ENCODE measurements around the gene TRMU. TPM values are rescaled to one million over a fixed set of nuclear protein-coding genes. Genes with fewer than 3 reads are reported as not detected.
"Not testable (repeated sequence)": the region's sequence is repeated elsewhere in the genome, so short reads cannot be mapped to it uniquely, and the experiment has no call there.

Gene TRMU
- total RNA-seq, 2 experiments from 2014 or later = 66.8 to 71.7 TPM

GRCh38 chr22:46312056-46312455 is 23.5 kb upstream of the TRMU start:
- no peak for DNase-seq
- H3K9me3 Mint-ChIP-seq = no peaks in the 10 kb centered on the region
- no peaks in the 10 kb centered on the region for H3K27me3 Mint-ChIP-seq
- H3K4me1 Mint-ChIP-seq = peaks cover 6% of the 10 kb centered on the region
- no peak overlapping the region for H3K4me3 Mint-ChIP-seq
- peaks cover 64% of the 10 kb centered on the region for H3K36me3 Mint-ChIP-seq (ENCODE audit: low read depth)
- CTCF ChIA-PET = interaction anchor here (0.7 to 2.3 kb wide), 5 partner anchors 12 to 359 kb away, joined by 3 to 7 read pairs (median 3); partner anchors contain the start of gene GTSE1
- POLR2A ChIA-PET = interaction anchor here (0.9 to 2.6 kb wide), 2 partner anchors 15 to 191 kb away, joined by 3 to 8 read pairs; no protein-coding TSS in a partner anchor
- no peak overlapping the region for H3K27ac Mint-ChIP-seq

- H3K27me3 Mint-ChIP-seq, H3K27ac Mint-ChIP-seq, H3K9me3 Mint-ChIP-seq, H3K4me1 Mint-ChIP-seq, DNase-seq, H3K4me3 Mint-ChIP-seq: not testable (repeated sequence)
- ChIA-PET CTCF (interaction anchor here (0.7 to 2.3 kb wide), 7 partner anchors 8 to 307 kb away, joined by 3 to 10 read pairs (median 3); partner anchors contain the start of gene TTC38), POLR2A (interaction anchor here (0.6 to 2.6 kb wide), 2 partner anchors 20 to 191 kb away, joined by 3 to 8 read pairs; no protein-coding TSS in a partner anchor)
- peaks cover 67% of the 10 kb centered on the region for H3K36me3 Mint-ChIP-seq (ENCODE audit: low read depth)
Observed at GRCh38 chr22:46312848-46313247, 22.7 kb upstream of the TRMU start.

- Mint-ChIP-seq H3K4me1 (no peaks in the 10 kb centered on the region), H3K27ac (no peak overlapping the region), H3K9me3 (no peaks in the 10 kb centered on the region), H3K4me3 (no peak overlapping the region), H3K36me3 (ENCODE audit: low read depth) (peaks cover 71% of the 10 kb centered on the region), H3K27me3 (no peaks in the 10 kb centered on the region)
- CTCF ChIA-PET = interaction anchor here (0.6 to 2.3 kb wide), 3 partner anchors 19 to 194 kb away, joined by 3 to 16 read pairs (median 8); partner anchors contain the start of gene GTSE1
- DNase-seq = no peak
- POLR2A ChIA-PET = interaction anchor here (0.9 to 1.9 kb wide), 4 partner anchors 10 to 194 kb away, joined by 3 to 4 read pairs (median 4); no protein-coding TSS in a partner anchor
Observed at GRCh38 chr22:46315976-46316375, 19.5 kb upstream of the TRMU start.

- Mint-ChIP-seq H3K27me3 (no peaks in the 10 kb centered on the region), H3K4me3 (no peak overlapping the region), H3K9me3 (no peaks in the 10 kb centered on the region), H3K4me1 (no peaks in the 10 kb centered on the region), H3K27ac (no peak overlapping the region), H3K36me3 (ENCODE audit: low read depth) (peaks cover 81% of the 10 kb centered on the region)
- ChIA-PET CTCF (no interaction called here), POLR2A (interaction anchor here (1.9 kb wide), 1 partner anchor 19 kb away, joined by 4 read pairs; no protein-coding TSS in a partner anchor)
- no peak for DNase-seq
Observed at GRCh38 chr22:46317646-46318045, 17.9 kb upstream of the TRMU start.

- H3K4me3 Mint-ChIP-seq = no peak overlapping the region
- no peak for DNase-seq
- peaks cover 90% of the 10 kb centered on the region for H3K36me3 Mint-ChIP-seq (ENCODE audit: low read depth)
- ChIA-PET CTCF (no interaction called here), POLR2A (interaction anchor here (0.7 kb wide), 1 partner anchor 12 kb away, joined by 3 read pairs; no protein-coding TSS in a partner anchor)
- no peaks in the 10 kb centered on the region for H3K27me3 Mint-ChIP-seq
- H3K4me1 Mint-ChIP-seq = no peaks in the 10 kb centered on the region
- no peaks in the 10 kb centered on the region for H3K9me3 Mint-ChIP-seq
- no peak overlapping the region for H3K27ac Mint-ChIP-seq
Observed at GRCh38 chr22:46318576-46318975, 16.9 kb upstream of the TRMU start.

GRCh38 chr22:46319319-46319718 is 16.2 kb upstream of the TRMU start:
- Mint-ChIP-seq H3K4me3 (no peak overlapping the region), H3K36me3 (ENCODE audit: low read depth) (peaks cover 88% of the 10 kb centered on the region), H3K4me1 (no peaks in the 10 kb centered on the region), H3K27ac (no peak overlapping the region), H3K27me3 (no peaks in the 10 kb centered on the region), H3K9me3 (no peaks in the 10 kb centered on the region)
- POLR2A ChIA-PET = no interaction called here
- DNase-seq = no peak
- CTCF ChIA-PET = no interaction called here

GRCh38 chr22:46320166-46320710 is 15.3 kb upstream of the TRMU start:
- H3K4me1 Mint-ChIP-seq = no peaks in the 10 kb centered on the region
- no peaks in the 10 kb centered on the region for H3K27me3 Mint-ChIP-seq
- ChIA-PET POLR2A (interaction anchor here (1.0 kb wide), 1 partner anchor 24 kb away, joined by 3 read pairs; the partner anchor contains the start of gene GTSE1), CTCF (interaction anchor here (0.6 kb wide), 1 partner anchor 145 kb away, joined by 3 read pairs; no protein-coding TSS in a partner anchor)
- no peaks in the 10 kb centered on the region for H3K9me3 Mint-ChIP-seq
- no peak overlapping the region for H3K27ac Mint-ChIP-seq
- no peak overlapping the region for H3K4me3 Mint-ChIP-seq
- H3K36me3 Mint-ChIP-seq (ENCODE audit: low read depth) = peaks cover 90% of the 10 kb centered on the region
- no peak for DNase-seq

GRCh38 chr22:46320716-46321386 is 14.7 kb upstream of the TRMU start:
- ChIA-PET CTCF (interaction anchor here (0.6 kb wide), 1 partner anchor 146 kb away, joined by 3 read pairs; no protein-coding TSS in a partner anchor), POLR2A (interaction anchor here (1.0 kb wide), 1 partner anchor 24 kb away, joined by 3 read pairs; the partner anchor contains the start of gene GTSE1)
- Mint-ChIP-seq H3K4me1 (no peaks in the 10 kb centered on the region), H3K27ac (no peak overlapping the region), H3K9me3 (no peaks in the 10 kb centered on the region), H3K4me3 (no peak overlapping the region), H3K36me3 (ENCODE audit: low read depth) (peaks cover 87% of the 10 kb centered on the region), H3K27me3 (no peaks in the 10 kb centered on the region)
- no peak for DNase-seq

- CTCF ChIA-PET = no interaction called here
Observed at GRCh38 chr22:46322711-46323110, 12.8 kb upstream of the TRMU start.

GRCh38 chr22:46323162-46323561 is 12.4 kb upstream of the TRMU start:
- H3K27ac Mint-ChIP-seq = no peak overlapping the region
- no peaks in the 10 kb centered on the region for H3K9me3 Mint-ChIP-seq
- ChIA-PET POLR2A (no interaction called here), CTCF (no interaction called here)
- no peaks in the 10 kb centered on the region for H3K27me3 Mint-ChIP-seq
- no peak for DNase-seq
- no peaks in the 10 kb centered on the region for H3K4me1 Mint-ChIP-seq
- no peak overlapping the region for H3K4me3 Mint-ChIP-seq
- peaks cover 76% of the 10 kb centered on the region for H3K36me3 Mint-ChIP-seq (ENCODE audit: low read depth)

More at GRCh38 chr22:46322711-46323110, 12.8 kb upstream of the TRMU start:
- Mint-ChIP-seq H3K27ac (no peak overlapping the region), H3K4me1 (no peaks in the 10 kb centered on the region), H3K27me3 (no peaks in the 10 kb centered on the region), H3K4me3 (no peak overlapping the region), H3K9me3 (no peaks in the 10 kb centered on the region), H3K36me3 (ENCODE audit: low read depth) (peaks cover 76% of the 10 kb centered on the region)
- POLR2A ChIA-PET = no interaction called here
- no peak for DNase-seq

- POLR2A ChIA-PET = interaction anchor here (1.1 to 1.8 kb wide), 2 partner anchors 9 to 11 kb away, joined by 3 to 5 read pairs; partner anchors contain the start of gene TRMU
- H3K4me3 Mint-ChIP-seq = no peak overlapping the region
- no peak for DNase-seq
- H3K4me1 Mint-ChIP-seq = no peaks in the 10 kb centered on the region
- no peak overlapping the region for H3K27ac Mint-ChIP-seq
- no peaks in the 10 kb centered on the region for H3K9me3 Mint-ChIP-seq
- peaks cover 70% of the 10 kb centered on the region for H3K36me3 Mint-ChIP-seq (ENCODE audit: low read depth)
- H3K27me3 Mint-ChIP-seq = no peaks in the 10 kb centered on the region
- CTCF ChIA-PET = no interaction called here
Observed at GRCh38 chr22:46326066-46326680, 9.3 kb upstream of the TRMU start.

- Mint-ChIP-seq H3K27ac (no peak overlapping the region), H3K36me3 (ENCODE audit: low read depth) (peaks cover 61% of the 10 kb centered on the region), H3K27me3 (no peaks in the 10 kb centered on the region), H3K4me1 (no peaks in the 10 kb centered on the region), H3K4me3 (no peak overlapping the region), H3K9me3 (no peaks in the 10 kb centered on the region)
- DNase-seq = no peak
- POLR2A ChIA-PET = interaction anchor here (1.1 kb wide), 1 partner anchor 9 kb away, joined by 3 read pairs; no protein-coding TSS in a partner anchor
- CTCF ChIA-PET = no interaction called here
Observed at GRCh38 chr22:46327691-46328465, 7.6 kb upstream of the TRMU start.
